NCI-H1092 (cell line): ENCODE results near the gene AP5S1.
"Not testable (repeated sequence)": the region's sequence is repeated elsewhere in the genome, so short reads cannot be mapped to it uniquely, and the experiment has no call there.

Source experiments
- DNase-seq: peaks from one replicate; lab custom pipeline; 2025; lab: John Stamatoyannopoulos, UW

Gene AP5S1

DNA sequence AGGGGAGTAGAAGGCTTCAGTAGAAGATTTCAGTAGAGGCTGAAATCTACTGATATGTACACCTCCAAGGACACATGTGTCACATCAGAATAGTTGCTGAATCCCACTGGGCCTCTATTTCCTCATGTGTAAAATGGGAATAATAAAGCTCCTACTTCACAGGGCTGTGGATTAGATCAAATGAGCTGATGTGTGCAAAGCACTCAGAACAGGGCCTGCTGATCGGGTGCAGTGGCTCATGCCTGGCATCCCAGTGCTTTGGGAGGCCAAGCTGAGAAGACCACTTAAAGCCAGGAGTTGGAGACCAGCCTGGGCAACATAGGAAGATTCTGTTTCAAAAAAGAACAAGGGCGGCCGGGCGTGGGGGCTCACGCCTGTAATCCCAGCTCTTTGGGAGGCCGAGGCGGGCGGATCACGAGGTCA lies 8.1 kb upstream of the AP5S1 start:
- no peak for DNase-seq

DNA sequence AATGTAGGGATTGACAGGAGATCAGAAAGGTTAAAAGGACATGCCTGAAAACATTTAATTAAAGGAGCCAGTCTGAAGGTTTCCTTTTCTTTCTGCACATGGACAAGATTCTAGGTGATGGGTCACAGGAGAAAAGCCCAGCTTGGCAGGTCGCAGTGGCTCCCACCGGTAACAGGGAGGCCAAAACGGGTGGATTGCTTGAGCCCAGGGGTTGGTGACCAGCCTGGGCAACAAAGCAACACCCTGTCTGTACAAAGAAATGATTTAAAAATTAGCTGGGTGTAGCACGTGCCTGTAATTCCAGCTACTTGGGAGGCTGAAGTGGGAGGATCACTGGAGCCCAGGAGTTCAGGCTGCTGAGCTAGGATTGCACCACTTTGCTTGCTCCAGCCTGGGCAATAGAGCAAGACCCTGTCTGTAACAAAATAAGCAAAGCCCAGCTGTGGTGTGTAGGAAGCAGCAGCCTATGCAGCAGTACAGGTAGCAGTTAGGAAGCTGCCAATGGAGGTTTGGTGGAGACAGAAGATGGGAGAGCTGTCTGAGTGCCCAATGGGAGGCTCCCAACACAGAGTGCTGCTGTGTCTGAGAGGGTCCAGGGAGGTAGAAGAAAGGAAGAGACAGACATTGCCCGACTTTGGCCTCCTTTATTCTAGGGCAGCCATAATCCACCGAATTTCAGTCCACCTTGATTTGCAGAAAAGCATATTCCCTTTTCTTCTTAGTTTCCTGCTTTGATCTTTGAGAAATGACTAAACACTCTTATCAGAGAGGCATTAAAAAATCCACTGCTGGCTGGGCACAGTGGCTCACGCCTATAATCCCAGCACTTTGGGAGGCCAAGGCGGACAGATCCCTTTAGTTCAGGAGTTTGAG lies 7.1 kb upstream of the AP5S1 start:
- no peak for DNase-seq

GRCh38 chr20:3813848-3814581 lies 6.3 kb upstream of the AP5S1 start:
- no peak for DNase-seq

GRCh38 chr20:3814928-3815495 lies 5.3 kb upstream of the AP5S1 start:
- DNase-seq, result no peak

DNA sequence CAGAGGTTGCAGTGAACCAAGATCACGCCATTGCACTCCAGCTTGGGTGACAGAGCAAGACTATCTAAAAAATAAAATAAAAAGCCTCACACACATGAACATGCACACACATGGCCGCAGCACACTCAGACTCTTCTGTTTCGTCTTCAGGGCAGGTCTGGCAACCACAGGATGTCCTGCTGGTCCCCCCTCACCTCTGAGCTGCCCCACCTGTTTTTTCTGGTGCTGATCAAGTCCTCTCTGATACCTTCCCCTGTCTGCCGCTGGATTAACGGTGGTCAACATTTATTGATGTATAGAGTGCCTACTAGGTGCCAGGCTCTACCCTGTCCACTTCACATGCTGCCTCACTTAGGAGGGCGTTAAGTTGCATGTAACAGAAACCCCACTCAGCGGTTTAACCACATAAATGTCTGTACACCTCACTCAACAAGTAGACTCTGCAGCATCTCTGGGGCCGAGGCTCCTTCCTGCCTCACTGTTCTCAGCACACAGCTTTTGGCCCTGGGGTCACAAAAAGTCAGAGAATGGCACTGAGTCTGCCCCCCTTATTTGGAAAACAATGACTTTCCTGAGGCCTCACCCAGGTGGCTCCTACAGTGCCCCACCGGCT lies 4.5 kb upstream of the AP5S1 start:
- no peak for DNase-seq

DNA sequence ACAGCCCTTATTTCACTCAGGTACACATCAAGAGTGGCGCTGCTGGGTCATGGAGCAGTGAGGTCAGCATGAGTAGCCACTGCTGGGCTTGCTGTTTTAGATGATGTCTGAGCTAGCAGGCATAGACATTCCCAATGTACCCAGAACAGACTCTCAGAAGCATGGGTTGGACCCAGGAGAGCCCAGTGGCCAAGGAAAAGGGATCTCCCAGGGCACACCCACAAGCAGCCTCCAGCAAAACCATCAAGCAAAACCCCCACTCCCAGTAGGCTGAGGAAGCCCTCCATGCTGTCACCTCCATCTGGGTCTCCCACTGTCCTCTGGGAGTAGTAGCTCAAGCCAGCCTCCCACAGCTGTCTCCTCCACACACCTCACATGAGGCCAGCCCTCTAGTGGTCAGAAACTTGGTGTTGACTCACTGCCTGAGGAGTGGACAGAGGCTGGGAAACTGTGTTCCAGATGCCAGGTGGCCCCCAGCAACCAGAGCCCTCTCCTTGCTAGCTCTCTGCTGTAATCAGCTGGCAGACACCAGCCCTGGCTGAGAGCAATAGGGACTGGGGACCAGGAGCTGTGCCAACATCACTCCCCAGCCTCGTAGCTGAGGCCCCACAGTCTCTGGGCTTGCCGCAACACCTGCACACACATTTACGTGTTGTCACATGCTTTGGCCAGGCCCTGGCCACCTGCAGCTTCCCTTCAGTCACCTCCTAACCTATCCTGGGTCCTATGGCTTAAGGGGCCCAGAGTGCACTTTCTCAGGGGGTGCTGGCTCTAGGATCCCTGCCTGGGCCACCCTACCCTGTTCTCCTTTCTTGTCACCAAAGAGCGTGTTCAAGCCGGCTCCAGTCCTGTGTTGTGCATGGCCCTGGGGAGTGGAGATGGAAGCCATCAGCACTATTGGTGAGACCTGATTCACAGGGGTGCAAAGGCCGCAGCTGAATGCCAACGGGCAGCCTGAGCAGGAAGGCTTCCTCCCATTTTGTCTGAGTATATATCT lies 1.9 kb upstream of the AP5S1 start:
- DNase-seq, result peak; percentile 78

DNA sequence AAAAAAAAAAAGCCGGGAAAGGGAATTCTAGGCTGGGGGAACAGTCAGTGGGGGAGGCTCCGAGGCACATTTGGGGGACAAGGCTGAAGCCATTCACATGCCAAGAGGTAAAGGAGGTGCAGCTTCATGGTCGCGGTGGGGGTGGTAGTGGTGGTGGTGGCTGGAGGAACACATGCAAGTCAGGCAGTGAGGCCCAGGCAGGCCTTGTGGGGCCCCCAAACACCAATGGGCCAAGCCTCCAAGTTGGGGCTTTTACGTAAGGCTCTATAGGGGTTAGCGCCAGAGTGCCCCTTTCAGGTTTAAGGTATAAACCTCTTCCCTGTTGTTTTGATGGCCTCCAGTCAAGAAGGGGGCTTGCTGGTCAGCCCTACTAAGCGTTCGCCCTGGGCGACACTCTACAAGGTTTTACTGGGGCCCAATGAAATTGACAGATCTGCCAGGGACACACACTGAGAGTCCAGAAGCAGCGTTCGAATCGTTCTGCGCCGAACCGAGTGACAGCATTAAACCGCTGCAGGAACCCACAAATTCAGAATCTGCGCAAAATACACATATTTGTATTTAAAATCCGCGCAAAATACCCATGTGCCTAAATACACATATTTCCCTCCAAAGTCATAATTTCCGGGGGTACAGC lies 818 bp upstream of the AP5S1 start:
- DNase-seq, result no peak

DNA sequence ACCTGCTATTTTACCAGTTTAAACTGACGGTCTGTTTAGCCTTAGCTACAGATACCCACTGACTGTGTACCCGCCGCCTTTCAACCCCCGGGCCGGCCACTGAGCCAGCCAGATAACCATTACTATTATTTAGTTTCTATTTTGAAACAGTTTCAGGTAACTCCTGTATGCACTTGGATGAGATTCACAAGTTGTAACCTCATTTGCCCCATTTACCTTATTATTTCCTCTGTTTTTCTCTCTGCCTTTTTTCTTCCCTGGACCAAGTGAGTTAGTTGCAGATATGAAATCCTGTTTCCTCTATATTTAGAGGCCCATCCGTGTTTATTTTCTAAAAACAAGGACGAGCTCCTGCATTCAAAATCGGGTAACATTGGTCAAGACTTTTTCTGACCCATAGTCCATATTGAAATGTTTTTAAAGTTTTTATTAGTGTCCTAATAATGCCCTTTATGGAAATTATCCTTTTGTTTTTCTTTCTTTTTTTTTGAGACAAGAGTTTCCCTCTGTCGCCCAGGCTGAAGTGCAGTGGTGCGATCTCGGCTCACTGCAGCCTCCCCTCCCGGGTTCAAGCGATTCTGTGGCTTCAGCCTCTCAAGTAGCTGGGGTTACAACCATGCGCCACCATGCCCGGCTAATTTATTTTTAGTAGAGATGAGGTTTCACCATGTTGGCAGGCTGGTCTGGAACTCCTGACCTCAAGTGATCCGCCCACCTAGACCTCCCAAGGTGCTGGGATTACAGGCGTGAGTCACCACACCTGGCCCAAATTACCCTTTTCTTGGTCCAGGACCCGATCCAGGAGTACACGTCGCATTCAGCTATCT lies 767 bp downstream of the AP5S1 start:
- DNase-seq, result no peak

GRCh38 chr20:3821996-3822395 lies 1.6 kb downstream of the AP5S1 start:
- DNase-seq, result no peak

GRCh38 chr20:3823881-3824280 lies 3.5 kb downstream of the AP5S1 start:
- DNase-seq, result no peak

DNA sequence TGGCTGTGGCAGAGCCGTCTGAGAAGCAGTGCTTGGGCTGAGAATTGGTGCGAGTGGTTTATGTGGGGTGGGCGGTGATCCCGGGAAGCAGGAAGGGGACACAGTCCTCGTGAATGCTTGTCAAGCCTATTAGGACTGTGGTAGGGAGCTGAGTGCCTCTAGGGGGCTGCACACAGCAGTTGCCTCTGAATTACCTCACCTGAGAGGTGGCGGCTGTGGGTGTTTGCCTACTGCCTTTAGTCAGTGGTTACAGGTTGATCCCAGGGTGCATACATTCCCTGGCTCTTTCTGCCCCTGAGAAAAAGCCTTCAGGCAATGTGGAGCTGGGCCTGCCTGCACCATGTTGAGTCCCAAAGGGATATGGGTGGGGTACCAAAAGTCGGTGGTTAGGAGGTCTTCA lies 5.2 kb downstream of the AP5S1 start:
- no peak for DNase-seq

DNA sequence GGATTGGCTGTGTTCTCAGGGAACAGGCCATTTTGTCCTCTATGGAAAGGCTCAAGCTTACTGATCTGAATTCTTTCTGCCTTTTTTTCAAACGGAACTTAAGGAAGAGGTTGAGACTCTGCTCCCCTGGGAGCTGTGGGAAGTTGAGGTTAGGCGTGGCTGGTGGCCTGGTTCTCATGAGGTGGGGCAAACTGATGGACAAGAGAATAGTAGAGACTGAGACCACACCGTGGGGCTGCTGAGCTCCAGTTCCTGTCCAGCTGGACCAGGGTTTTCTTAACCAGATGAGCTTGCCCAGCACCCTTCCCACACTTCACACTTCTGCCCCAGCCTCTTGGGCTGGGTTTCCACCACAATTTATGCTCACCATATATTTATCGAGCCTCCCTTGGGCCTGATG lies 6.1 kb downstream of the AP5S1 start:
- DNase-seq, result no peak

GRCh38 chr20:3828798-3829197 lies 8.5 kb downstream of the AP5S1 start:
- no peak for DNase-seq

GRCh38 chr20:3829891-3830290 lies 9.5 kb downstream of the AP5S1 start:
- DNase-seq, result not testable (repeated sequence)

DNA sequence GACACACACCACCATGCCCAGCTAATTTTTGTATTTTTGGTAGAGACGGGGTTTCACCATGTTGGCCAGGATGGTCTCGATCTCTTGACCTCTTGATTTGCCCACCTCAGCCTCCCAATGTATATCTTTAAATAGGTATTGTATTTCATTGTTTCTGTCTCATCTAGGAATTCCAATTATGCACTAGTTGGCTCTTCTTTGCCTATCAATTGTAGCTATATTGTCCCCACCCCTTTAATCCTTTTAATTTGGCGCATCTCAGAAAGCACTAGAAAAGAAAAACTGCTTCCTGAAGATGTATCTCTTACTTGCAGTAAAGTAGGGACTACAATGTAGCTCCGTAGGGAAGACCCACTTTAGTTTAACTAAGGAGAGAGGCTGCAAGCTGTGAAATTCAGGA lies 15.8 kb downstream of the AP5S1 start:
- DNase-seq, result no peak

GRCh38 chr20:3839328-3839727 lies 19.0 kb downstream of the AP5S1 start:
- no peak for DNase-seq

DNA sequence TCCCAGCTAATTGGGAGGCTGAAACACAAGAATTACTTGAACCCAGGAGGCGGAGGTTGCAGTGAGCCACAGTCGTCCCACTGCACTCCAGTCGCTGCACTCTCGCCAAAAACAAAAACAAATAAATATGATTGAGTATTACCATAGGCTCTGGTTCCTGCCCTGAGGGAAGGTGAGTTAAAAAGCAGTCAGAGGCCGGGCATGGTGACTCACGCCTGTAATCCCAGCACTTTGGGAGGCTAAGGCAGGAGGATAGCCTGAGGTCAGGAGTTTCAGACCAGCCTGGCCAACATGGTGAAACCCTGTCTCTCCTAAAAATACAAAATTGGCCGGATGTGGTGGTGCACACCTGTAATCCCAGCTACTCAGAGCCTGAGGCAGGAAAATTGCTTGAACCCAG lies 19.9 kb downstream of the AP5S1 start:
- DNase-seq, result not testable (repeated sequence)

DNA sequence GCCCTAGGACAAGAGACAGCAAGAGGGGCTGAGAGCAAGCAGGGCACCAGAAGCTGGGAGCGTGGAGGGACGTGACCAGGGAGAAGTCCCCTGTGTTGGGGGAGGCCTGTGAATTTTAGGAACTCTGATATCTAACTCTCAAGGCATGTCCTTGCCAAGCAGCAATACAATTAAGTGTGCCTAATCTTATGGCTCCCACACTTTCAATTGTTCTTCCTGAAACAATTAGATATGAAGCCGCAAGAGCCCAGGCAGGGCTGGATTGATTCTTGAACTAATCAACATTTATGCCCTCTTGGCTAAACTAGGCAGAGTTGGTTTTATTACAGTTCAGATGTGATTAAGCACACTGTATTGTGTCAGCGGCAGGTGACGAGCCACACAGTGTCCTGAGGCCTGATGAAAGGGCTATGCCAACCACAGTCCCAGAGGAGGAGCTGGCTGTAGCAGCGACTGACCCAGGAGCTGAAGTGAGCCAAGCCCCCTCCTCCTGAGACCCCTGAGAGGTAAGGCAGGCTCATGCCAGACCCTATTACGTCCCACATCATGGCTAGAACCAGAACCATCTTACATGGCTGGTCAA lies 22.1 kb downstream of the AP5S1 start:
- DNase-seq, result no peak

DNA sequence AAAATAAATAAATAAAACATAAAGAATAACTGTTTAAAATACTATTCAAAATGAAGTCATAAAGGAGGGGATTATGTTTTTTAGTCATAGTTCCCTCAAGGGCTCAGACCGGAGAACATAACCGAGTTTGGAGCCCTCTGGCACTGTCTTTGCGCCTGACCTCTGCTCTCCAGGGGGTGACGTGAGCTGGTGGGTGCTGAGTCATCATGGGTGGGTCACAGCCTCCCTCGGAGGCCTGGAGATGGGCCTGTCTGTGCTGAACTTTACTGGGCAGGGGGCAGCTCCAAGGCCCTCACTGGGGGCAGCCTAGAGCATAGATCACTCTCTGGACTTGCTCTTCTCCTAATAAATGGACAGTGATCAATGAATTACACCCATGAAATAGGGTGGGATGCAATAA lies 23.1 kb downstream of the AP5S1 start:
- no peak for DNase-seq
